HG02938 (cell line): ENCODE data around the gene ANKMY1.

Source experiments
- ATAC-seq: cut with Tn5 transposase; IDR thresholded peaks from one replicate; pipeline ENCODE4 v1.9.1; 2021; ENCODE audit warnings: mild to moderate bottlenecking, moderate library complexity; ENCODE audit not compliant: unreplicated experiment

Gene ANKMY1

GRCh38 chr2:240450532-240451107 is 107.2 kb downstream of the ANKMY1 start:
- no peak for ATAC-seq

DNA sequence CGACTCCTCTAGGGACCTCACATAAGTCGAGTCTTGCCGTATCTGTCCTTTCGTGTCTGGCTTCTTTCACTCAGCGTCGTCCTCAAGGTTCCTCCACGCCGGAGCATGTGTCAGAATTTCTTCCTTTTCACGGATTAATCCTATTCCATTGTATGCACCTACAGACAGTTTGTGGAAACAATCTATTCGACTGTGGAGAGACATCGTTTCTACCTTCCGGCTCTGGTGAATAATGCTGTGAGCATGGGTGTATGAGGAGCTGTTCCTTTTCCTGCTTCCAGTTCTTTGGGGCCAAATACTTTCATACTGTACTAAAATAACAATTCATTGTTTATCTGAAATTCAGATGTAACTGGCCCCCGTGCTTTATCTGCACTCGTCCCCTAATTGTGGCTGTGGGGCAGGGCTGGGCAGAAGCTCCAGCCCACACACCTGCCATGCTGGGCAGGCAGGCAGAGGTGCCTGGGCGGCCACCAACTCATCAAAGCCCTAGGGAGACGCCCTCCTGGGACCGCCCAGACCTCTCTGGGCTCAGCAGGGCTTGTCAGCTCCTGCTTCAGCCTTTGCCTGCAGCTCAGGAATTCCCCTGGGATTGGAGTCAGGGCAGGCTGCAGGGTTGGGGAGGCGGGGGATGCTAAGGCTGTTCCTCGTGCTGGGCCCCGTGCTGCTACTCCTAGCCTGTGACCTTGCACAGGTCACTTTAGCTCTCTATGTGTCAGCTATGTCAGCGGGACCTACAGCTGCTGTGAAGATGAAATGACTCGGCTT is 107.8 kb downstream of the ANKMY1 start:
- ATAC-seq, result no peak

GRCh38 chr2:240448387-240449274 is 109.2 kb downstream of the ANKMY1 start:
- no peak for ATAC-seq

- no peak for ATAC-seq
Observed at GRCh38 chr2:240447934-240448333, 109.9 kb downstream of the ANKMY1 start.

- no peak for ATAC-seq
Observed at GRCh38 chr2:240447331-240447730, 110.5 kb downstream of the ANKMY1 start.

GRCh38 chr2:240446664-240447175 is 111.1 kb downstream of the ANKMY1 start:
- ATAC-seq, result no peak

GRCh38 chr2:240445961-240446663 is 111.7 kb downstream of the ANKMY1 start:
- no peak for ATAC-seq

DNA sequence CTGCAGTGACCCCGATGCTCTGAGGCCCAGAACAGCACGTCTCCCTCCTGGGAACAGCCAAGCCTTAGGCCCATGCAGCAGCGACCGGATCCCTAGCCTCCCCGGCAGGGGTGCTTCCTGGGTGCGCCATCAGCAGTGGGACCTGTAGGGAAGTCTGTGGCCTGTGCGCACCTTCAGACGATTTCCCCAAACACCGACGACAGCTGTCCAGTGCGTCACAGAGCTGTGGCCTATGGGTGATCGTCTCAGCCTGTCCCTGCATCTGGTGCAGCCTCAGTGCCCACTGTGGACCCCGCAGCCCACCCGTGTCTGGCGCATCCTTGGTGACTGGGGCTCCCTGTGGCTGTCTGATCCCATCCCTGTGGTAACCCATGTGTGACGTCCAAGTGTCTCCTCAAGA is 113.3 kb downstream of the ANKMY1 start:
- ATAC-seq, result no peak

DNA sequence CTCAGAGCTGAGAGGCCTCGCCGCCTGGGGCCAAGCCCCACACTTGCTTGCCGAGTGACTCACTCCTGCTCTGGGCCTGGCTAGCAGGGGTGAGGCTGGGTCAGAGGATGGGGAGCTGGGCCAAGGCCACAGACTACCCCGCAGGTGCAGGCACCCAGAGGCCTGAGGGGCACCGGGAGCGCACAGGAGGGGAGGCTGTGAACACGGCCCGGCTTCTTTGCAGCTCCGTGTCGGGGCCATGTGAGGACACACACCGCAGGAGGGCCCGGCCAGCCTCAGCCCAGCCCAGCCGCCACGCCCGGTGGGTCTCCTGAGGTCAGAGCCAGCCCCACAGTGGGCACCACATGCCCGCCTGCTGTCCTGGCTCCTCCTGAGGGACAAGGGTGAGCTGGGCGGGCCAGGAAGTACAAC is 113.9 kb downstream of the ANKMY1 start:
- no peak for ATAC-seq

- no peak for ATAC-seq
Observed at GRCh38 chr2:240442891-240443715, 114.7 kb downstream of the ANKMY1 start.

GRCh38 chr2:240441993-240442411 is 115.8 kb downstream of the ANKMY1 start:
- ATAC-seq, result no peak

- no peak for ATAC-seq
Observed at GRCh38 chr2:240441326-240441992, 116.3 kb downstream of the ANKMY1 start.

DNA sequence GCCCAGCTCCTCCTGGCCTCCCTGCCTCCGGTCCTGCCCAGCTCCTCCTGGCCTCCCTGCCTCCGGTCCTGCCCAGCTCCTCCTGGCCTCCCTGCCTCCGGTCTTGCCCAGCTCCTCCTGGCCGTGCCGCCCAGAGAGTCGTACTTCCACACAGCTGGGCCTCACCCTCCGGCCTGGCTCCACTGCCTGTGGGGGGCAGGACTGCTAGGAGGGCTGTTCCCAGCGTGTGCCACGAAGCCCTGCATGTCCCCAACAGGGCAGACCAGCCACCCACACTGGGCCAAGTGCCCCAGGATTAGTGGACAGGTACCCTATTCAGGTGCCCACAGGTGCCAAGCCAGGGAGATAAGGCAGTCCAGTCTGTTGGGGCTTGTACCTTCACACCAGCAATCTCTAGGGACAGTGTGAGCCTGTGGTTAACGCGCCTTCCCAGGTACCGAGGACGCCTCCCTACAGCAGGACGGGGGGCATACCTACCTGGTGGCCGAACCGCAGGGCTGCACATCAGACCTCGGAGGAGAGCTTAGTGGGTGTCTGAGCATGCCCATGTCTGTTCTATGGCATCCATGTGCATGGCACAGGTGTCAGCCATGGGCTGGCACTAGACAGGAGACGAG is 117.0 kb downstream of the ANKMY1 start:
- no peak for ATAC-seq

- no peak for ATAC-seq
Observed at GRCh38 chr2:240440251-240440650, 117.5 kb downstream of the ANKMY1 start.

GRCh38 chr2:240439698-240440151 is 118.1 kb downstream of the ANKMY1 start:
- no peak for ATAC-seq

DNA sequence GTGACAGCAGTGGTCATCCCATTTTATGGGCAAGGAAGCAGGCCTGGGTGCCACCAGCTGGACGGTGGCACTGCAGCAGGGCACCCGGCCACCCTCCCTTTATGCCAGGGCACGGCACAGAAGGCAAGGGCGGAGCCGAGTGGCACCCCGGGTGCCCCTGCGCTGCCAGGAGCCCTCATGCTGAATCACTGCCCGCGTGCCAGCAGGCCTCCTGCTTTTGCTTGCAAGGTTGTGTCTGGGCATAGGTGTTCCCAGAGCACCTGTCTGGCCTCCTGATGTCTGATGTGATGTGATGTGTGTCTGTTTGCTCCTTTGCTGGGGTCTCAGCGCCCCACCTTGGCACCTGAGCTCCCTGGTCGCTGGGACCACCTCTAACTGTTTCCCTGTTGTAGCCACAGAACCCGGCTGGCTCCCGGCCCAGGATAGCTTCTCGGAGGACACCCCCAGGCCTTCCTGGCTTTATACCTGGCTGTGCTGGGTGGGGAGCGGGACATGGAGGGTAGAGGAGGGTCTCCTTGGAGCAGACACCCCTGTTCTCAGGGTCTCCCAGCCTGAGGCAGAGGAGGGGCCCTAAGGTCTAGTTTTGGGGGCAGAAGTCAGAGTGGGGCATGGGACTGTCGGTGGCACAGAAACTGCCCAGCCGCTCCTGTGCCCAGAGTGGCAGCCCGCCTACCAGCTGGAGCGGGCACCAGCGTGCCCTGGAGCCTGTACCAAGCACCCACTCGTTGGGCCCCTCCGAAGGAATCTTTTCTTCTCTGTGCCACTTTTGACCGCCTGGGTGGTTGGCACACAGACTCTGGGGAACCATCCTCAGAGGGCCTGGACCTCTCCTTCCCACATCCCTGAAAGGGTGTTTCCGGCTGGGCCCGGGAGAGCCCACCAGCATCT is 118.7 kb downstream of the ANKMY1 start:
- no peak for ATAC-seq

DNA sequence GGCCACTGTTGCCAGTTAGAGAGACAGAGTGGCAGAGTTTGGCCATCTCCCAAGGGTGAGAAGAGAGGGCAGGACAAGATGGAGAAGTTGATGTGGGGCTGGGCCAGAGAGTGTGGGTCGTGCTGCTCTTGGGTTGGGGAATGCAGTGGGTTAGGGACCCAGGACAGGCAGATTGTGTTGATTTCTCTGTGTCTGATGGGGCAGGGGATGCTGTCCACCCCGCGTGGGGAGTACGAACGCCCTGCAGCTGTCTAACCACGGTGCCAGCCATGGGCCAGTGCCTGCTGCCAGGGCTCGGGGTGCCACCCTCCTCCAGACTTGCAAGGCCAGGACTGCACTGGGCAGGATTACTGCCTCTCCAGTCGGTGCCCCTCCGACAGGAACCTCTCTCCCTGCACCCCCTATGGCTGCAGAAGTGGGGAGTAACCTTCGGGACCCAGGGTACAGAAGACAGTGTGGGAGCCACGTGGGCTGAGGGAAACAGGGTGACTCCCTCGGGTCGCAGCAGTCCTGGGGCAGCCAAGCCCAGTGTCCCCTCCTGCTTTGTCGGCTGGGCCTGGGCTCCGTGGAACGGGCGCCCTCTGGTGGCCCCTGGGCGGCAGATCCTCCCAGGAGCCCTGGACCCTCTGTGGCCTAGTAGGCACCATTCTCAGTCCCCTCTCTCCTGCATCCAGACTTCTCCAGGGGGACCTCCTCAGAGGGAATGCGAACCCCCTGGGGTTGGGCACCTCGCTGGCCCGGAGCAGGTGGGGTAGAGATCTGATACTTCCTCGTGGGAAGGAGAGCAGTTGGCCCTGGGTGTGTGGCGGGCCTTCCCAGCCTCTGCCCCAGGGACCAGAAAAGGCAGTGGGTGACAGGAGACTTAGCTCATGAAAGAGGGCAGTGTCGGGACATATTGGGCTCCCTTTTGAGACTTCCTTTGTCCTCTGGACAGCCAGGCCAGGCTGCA is 119.7 kb downstream of the ANKMY1 start:
- ATAC-seq, result no peak
